GM23338 (cell line): Measurements from ENCODE around the gene CDH4.

ENCODE experiments used
- CREB1 ChIP-seq: fragments of 250-450 bp; sonication (Bioruptor Pico); IDR thresholded peaks from 2 replicates; pipeline ENCODE4 v1.5.0; 2020; ENCODE audit warnings: low read depth, mild to moderate bottlenecking, moderate library complexity
- CTCF ChIP-seq, 2 experiments: fragments of 200-600 bp in 1 of 2; sonication (generic) in 1 of 2; conservative IDR thresholded peaks; 2 replicates each; pipeline versions ENCODE4 v1.5.1 to v1.6.1; 2016 to 2017; ENCODE audit warnings: antibody characterized with exemption in 2 of 2, low read depth in 2 of 2, mild to moderate bottlenecking in 2 of 2, moderate library complexity in 1 of 2
- ETS1 ChIP-seq: IDR thresholded peaks from 2 replicates; pipeline ENCODE4 v1.6.1; 2016; ENCODE audit warnings: antibody characterized with exemption
- EZH2 ChIP-seq: fragments of 200-600 bp; sonication (generic); IDR thresholded peaks from one replicate; pipeline ENCODE4 v1.8.0; 2017; ENCODE audit warnings: antibody characterized with exemption, mild to moderate bottlenecking, low read depth; ENCODE audit not compliant: unreplicated experiment
- EZH2phosphoT487 ChIP-seq: fragments of 200-600 bp; sonication (generic); IDR thresholded peaks from one replicate; pipeline ENCODE4 v1.8.1; 2018; ENCODE audit warnings: antibody characterized with exemption; ENCODE audit not compliant: unreplicated experiment
- JUNB ChIP-seq: IDR thresholded peaks from one replicate; pipeline ENCODE4 v1.6.1; 2016; ENCODE audit warnings: antibody characterized with exemption; ENCODE audit not compliant: unreplicated experiment
- NANOG ChIP-seq: IDR thresholded peaks from 2 replicates; pipeline ENCODE4 v1.6.1; 2016; ENCODE audit warnings: antibody characterized with exemption, borderline replicate concordance
- POLR2AphosphoS5 ChIP-seq: IDR thresholded peaks from 2 replicates; pipeline ENCODE4 v1.6.1; 2016; ENCODE audit warnings: antibody characterized with exemption, low read depth
- REST ChIP-seq: IDR thresholded peaks from one replicate; pipeline ENCODE4 v1.6.1; 2018; ENCODE audit warnings: antibody characterized with exemption; ENCODE audit not compliant: unreplicated experiment
- STAT1 ChIP-seq: IDR thresholded peaks from one replicate; pipeline ENCODE4 v1.6.1; 2016; ENCODE audit warnings: antibody characterized with exemption; ENCODE audit not compliant: unreplicated experiment
- ZNF114 ChIP-seq: fragments of 250-450 bp; sonication (Bioruptor Pico); IDR thresholded peaks from 2 replicates; pipeline ENCODE4 v1.5.0; 2020; ENCODE audit warnings: mild to moderate bottlenecking, moderate library complexity
- ZNF331 ChIP-seq: fragments of 250-450 bp; sonication (Bioruptor Pico); IDR thresholded peaks from 2 replicates; pipeline ENCODE4 v1.5.0; 2020; ENCODE audit warnings: low read depth, mild to moderate bottlenecking, moderate library complexity
- ZNF462 ChIP-seq: fragments of 250-450 bp; sonication (Bioruptor Pico); IDR thresholded peaks from 2 replicates; pipeline ENCODE4 v1.5.0; 2020; ENCODE audit warnings: mild to moderate bottlenecking, moderate library complexity

- TF ChIP-seq CTCF (conservative IDR thresholded peaks at IDR 0.05; ENCODE audit: low read depth in 2 of 2) (no peak), EZH2 (no peak), REST (no peak), POLR2AphosphoS5 (no peak), EZH2phosphoT487 (no peak), ZNF114 (CRISPR knock-in tag) (no peak), CREB1 (CRISPR knock-in tag) (no peak), STAT1 (no peak), JUNB (no peak), ZNF331 (no peak), ETS1 (no peak), ZNF462 (no peak), NANOG (no peak)
Measured at GRCh38 chr20:61614706-61615100, 362.6 kb downstream of the CDH4 start.
